ENCODE measurements around the gene MZT2A.
"Not testable (repeated sequence)": the region's sequence is repeated elsewhere in the genome, so short reads cannot be mapped to it uniquely, and the experiment has no call there.

MZT2A gene

GRCh38 chr2:131445896-131446295 lies 46.3 kb downstream of the MZT2A start:
- no peak for FAIRE-seq

- FAIRE-seq: not testable (repeated sequence)
Observed at GRCh38 chr2:131445515-131445797, 46.7 kb downstream of the MZT2A start.

DNA sequence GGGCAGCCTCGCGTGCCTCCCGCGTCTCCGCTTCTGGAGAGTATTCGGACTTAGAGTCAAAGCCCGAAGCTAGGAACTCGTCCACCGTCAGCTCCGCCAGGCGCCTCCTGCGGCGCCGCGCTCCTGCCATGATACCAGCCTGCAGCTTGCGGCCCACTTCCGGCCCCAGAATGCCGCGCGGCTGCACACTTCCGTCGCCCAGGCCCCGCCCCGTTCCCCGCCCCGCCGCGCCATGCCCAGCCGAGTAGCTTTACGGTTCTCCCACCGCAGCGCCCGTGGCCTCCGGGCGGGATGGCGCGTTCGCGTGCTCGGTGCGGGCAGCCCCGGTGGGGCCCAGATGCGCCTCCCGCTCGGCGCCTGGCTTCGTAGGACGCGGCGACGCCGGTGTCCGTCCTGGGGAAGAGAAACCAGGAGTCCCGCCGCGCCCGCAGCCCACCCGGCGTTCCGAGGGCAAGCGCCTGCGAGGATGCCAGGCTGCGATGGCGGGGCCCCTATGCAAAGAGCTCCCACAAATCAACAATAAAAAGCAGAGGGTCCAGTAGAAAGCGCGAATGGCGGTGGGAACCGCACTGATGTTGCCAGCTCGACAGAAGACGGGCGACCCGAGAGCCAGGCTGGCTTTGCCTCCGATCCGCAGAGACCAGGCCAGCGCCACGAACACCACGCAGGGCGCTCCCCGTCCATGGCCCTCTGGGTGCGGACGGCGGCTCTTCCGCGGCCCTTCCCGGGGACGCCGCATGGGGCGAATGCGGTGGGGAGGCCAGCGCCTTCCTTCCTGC lies 47.3 kb downstream of the MZT2A start:
- FAIRE-seq: not testable (repeated sequence)

DNA sequence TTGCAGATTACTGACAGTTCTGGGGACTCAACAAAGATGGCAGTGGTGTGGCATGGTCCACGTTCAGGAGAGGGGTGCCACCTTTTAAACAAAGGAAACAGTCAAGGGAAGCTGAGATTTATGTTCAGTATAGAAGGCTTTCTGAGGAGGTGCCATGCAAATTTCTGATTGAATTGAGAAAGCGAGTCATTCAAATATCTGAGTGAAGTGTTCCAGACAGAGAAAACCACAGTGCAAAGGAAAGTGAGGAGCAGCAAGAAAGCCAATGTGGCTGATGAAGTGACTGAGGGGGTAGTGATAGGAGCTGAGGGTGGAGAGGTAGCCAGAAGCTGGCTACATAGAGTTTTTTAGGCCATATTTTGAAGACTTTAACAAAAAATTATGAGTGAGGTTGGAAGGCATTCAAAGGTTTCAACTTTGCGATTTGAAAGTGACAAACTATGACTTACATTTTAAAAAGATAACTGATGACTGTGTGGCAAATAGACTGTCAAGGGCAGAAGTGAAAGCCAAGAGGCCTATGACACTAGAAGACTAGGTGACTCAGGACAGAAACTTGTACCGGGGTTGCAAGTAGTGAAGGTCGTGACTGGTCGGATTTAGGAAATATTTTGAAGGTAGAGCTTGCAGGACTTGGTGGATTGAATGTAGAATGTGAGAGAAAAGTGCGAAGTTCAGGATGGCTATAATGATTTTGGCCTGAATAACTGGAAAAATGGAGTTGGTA lies 51.3 kb downstream of the MZT2A start:
- FAIRE-seq: not testable (repeated sequence)
